Anterior cingulate cortex (tissue), 58 donors: ENCODE results near the gene KRT24.
"Not testable (repeated sequence)": the region's sequence is repeated elsewhere in the genome, so short reads cannot be mapped to it uniquely, and the experiment has no call there.

ENCODE experiments used
- DNase-seq, 58 donors: peaks; one replicate each; lab custom pipeline; 2025; lab: John Stamatoyannopoulos, UW

The KRT24 gene

GRCh38 chr17:40703652-40704051 lies at the start of gene KRT24:
TSS of gene KRT24 (minus strand) at chr17:40703752. CDS start at chr17:40703693, 59 bp downstream.
- no peak for DNase-seq

GRCh38 chr17:40751065-40751464 lies 47.5 kb upstream of the KRT24 start:
- DNase-seq: no peak

- no peak for DNase-seq
Measured at GRCh38 chr17:40750391-40750790, 46.8 kb upstream of the KRT24 start.

- not testable (repeated sequence) for DNase-seq
Measured at GRCh38 chr17:40748666-40749065, 45.1 kb upstream of the KRT24 start.

GRCh38 chr17:40738553-40738952 lies 35.0 kb upstream of the KRT24 start:
- DNase-seq: no peak

GRCh38 chr17:40735016-40735415 lies 31.5 kb upstream of the KRT24 start:
- no peak for DNase-seq

- DNase-seq: no peak
Measured at GRCh38 chr17:40734018-40734417, 30.5 kb upstream of the KRT24 start.

- no peak for DNase-seq
Measured at GRCh38 chr17:40730970-40731369, 27.4 kb upstream of the KRT24 start.

- DNase-seq: no peak
Measured at GRCh38 chr17:40727447-40728231, 24.1 kb upstream of the KRT24 start.

- no peak for DNase-seq
Measured at GRCh38 chr17:40726919-40727318, 23.4 kb upstream of the KRT24 start.

- no peak for DNase-seq
Measured at GRCh38 chr17:40724656-40725055, 21.1 kb upstream of the KRT24 start.

- no peak for DNase-seq
Measured at GRCh38 chr17:40722241-40722640, 18.7 kb upstream of the KRT24 start.

GRCh38 chr17:40720899-40721298 lies 17.3 kb upstream of the KRT24 start:
- no peak for DNase-seq

- no peak for DNase-seq
Measured at GRCh38 chr17:40718930-40719329, 15.4 kb upstream of the KRT24 start.

GRCh38 chr17:40717776-40718175 lies 14.2 kb upstream of the KRT24 start:
- DNase-seq: no peak

GRCh38 chr17:40714473-40714872 lies 10.9 kb upstream of the KRT24 start:
- no peak for DNase-seq

GRCh38 chr17:40707745-40708144 lies 4.2 kb upstream of the KRT24 start:
- no peak for DNase-seq

- DNase-seq: no peak
Measured at GRCh38 chr17:40705584-40705983, 2.0 kb upstream of the KRT24 start.

GRCh38 chr17:40702271-40702670 lies 1.3 kb downstream of the KRT24 start:
- DNase-seq: no peak

- DNase-seq: no peak
Measured at GRCh38 chr17:40699853-40700252, 3.7 kb downstream of the KRT24 start.

GRCh38 chr17:40699371-40699770 lies 4.2 kb downstream of the KRT24 start:
- no peak for DNase-seq

GRCh38 chr17:40697297-40697696 lies 6.3 kb downstream of the KRT24 start:
- DNase-seq: no peak

- DNase-seq: no peak
Measured at GRCh38 chr17:40696651-40697072, 6.9 kb downstream of the KRT24 start.
